Measurements from ENCODE around the gene DST.

DNA sequence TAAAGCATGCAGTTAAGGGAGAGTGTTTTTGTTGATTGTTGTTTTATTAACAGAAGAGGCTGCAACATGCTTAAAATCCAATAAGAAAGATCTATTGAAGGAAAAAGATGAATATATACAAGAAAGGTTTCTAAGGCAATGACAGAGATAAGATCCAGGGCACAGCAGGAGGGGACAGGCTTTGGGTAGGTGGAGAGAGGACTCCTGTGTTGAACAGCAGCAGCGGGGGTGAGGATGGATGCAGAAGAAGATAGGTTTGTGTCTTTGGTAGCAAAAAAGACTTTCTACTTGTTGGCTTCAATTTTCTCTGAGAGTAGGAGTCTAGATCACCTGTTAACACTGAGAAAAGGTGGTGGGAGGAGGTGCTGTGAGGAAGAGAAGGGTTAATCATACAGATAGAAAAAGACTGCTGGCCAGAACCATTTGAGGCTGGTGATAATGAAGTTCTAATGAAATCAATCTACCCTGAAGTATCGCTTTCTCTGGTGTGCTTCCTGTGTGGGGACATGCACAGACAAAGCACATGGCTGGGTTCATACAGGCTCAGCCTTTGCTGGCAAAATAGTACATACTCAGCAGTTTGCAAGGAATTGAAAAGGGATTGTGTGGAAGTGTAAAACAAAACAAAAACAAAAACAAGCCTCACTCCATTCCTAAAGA is 17.2 kb upstream of the DST start:
- TF ChIP-seq, protein P1, sequence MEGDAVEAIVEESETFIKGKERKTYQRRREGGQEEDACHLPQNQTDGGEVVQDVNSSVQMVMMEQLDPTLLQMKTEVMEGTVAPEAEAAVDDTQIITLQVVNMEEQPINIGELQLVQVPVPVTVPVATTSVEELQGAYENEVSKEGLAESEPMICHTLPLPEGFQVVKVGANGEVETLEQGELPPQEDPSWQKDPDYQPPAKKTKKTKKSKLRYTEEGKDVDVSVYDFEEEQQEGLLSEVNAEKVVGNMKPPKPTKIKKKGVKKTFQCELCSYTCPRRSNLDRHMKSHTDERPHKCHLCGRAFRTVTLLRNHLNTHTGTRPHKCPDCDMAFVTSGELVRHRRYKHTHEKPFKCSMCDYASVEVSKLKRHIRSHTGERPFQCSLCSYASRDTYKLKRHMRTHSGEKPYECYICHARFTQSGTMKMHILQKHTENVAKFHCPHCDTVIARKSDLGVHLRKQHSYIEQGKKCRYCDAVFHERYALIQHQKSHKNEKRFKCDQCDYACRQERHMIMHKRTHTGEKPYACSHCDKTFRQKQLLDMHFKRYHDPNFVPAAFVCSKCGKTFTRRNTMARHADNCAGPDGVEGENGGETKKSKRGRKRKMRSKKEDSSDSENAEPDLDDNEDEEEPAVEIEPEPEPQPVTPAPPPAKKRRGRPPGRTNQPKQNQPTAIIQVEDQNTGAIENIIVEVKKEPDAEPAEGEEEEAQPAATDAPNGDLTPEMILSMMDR (IDR thresholded peaks at IDR 0.05): no peak
- TF ChIP-seq, protein P2, sequence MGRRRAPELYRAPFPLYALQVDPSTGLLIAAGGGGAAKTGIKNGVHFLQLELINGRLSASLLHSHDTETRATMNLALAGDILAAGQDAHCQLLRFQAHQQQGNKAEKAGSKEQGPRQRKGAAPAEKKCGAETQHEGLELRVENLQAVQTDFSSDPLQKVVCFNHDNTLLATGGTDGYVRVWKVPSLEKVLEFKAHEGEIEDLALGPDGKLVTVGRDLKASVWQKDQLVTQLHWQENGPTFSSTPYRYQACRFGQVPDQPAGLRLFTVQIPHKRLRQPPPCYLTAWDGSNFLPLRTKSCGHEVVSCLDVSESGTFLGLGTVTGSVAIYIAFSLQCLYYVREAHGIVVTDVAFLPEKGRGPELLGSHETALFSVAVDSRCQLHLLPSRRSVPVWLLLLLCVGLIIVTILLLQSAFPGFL (CRISPR knock-in tag; IDR thresholded peaks at IDR 0.05; ENCODE audit: borderline replicate concordance): no peak

All from WTC11 (cell line).